GM23248 (cell line): ENCODE measurements around the gene HOXA11. TPM values are rescaled to one million over a fixed set of nuclear protein-coding genes. Genes with fewer than 3 reads are reported as not detected.

Experiments
- DNase-seq: peaks from one replicate; pipeline ENCODE4 v3.0.0-alpha.2; 2015
- H2AFZ ChIP-seq: fragments of 200-600 bp; sonication (generic); 2 replicates; pipeline ENCODE4 v1.6.1; 2016; ENCODE audit warnings: antibody characterized with exemption
- H3F3A ChIP-seq: fragments of 200-600 bp; sonication (generic); 2 replicates; pipeline ENCODE4 v1.6.1; 2016; ENCODE audit warnings: mild to moderate bottlenecking, antibody characterized with exemption, mixed run types; ENCODE audit not compliant: insufficient read depth
- H3K27ac ChIP-seq: fragments of 200-600 bp; sonication (generic); 2 replicates; pipeline ENCODE4 v1.5.1; 2016; ENCODE audit warnings: mild to moderate bottlenecking
- H3K27me3 ChIP-seq: fragments of 200-600 bp; sonication (generic); replicated peaks from 2 replicates; pipeline ENCODE4 v1.6.1; 2016; ENCODE audit warnings: mild to moderate bottlenecking; ENCODE audit not compliant: insufficient read depth
- H3K36me3 ChIP-seq: fragments of 200-600 bp; sonication (generic); 2 replicates; pipeline ENCODE4 v1.6.1; 2016; ENCODE audit warnings: low read depth, mild to moderate bottlenecking
- H3K4me1 ChIP-seq: fragments of 200-600 bp; sonication (generic); 2 replicates; pipeline ENCODE4 v1.6.1; 2016; ENCODE audit warnings: mild to moderate bottlenecking; ENCODE audit not compliant: insufficient read depth
- H3K4me2 ChIP-seq: fragments of 200-600 bp; sonication (generic); one replicate; pipeline ENCODE4 v1.6.1; 2016; ENCODE audit warnings: mild to moderate bottlenecking; ENCODE audit not compliant: unreplicated experiment
- H3K4me3 ChIP-seq: fragments of 200-600 bp; sonication (generic); 2 replicates; pipeline ENCODE4 v1.5.1; 2016; ENCODE audit warnings: mild to moderate bottlenecking
- H3K79me2 ChIP-seq: fragments of 200-600 bp; sonication (generic); 2 replicates; pipeline ENCODE4 v1.6.1; 2016; ENCODE audit warnings: mild to moderate bottlenecking; ENCODE audit not compliant: insufficient read depth
- H3K9ac ChIP-seq: fragments of 200-600 bp; sonication (generic); 2 replicates; pipeline ENCODE4 v1.6.1; 2016; ENCODE audit warnings: mild to moderate bottlenecking
- H3K9me2 ChIP-seq: fragments of 200-600 bp; sonication (generic); 2 replicates; pipeline ENCODE4 v1.6.1; 2016; ENCODE audit warnings: mixed run types, mild to moderate bottlenecking, moderate library complexity; ENCODE audit not compliant: insufficient read depth
- H3K9me3 ChIP-seq: fragments of 200-600 bp; sonication (generic); one replicate; pipeline ENCODE4 v1.6.1; 2017; ENCODE audit warnings: low read depth
- H4K20me1 ChIP-seq: fragments of 200-600 bp; sonication (generic); 2 replicates; pipeline ENCODE4 v1.6.0; 2016; ENCODE audit not compliant: insufficient read depth
- EZH2 ChIP-seq: fragments of 200-600 bp; sonication (generic); IDR thresholded peaks from 2 replicates; pipeline ENCODE4 v1.6.1; 2018; ENCODE audit warnings: antibody characterized with exemption, mild to moderate bottlenecking; ENCODE audit not compliant: insufficient read depth, poor library complexity, severe bottlenecking
- EZH2phosphoT487 ChIP-seq: fragments of 200-600 bp; sonication (generic); IDR thresholded peaks from 2 replicates; pipeline ENCODE4 v1.6.1; 2018; ENCODE audit warnings: antibody characterized with exemption, moderate library complexity, mild to moderate bottlenecking, low read depth; ENCODE audit not compliant: insufficient read depth
- WGBS, 2 experiments: methylation state at CpG; one replicate each; pipeline ENCODE4 v1.1.6; 2015 to 2017; ENCODE audit warnings: low lambda C conversion rate in 2 of 2, low coverage in 1 of 2; ENCODE audit errors: missing lambda C conversion rate in 2 of 2; 5-methylcytosine and 5-hydroxymethylcytosine counted together
- in situ Hi-C: fragments of 300-500 bp; cut with MboI; formaldehyde crosslinking; loops from 2 replicates; pipeline ENCODE4 v1.15.0; 2020
- polyA plus RNA-seq: library from polyadenylated mRNA; unstranded; fragments of >200 nt; fragmentation: Nextera tagmentation; extraction: Ambion mirVana; gene quantifications from 2 replicates; pipeline ENCODE4 v1.2.1, GENCODE V29; 2016
- total RNA-seq: library from RNA; depleted of rRNA; stranded (reverse); fragments of >200 nt; shearing (Covaris generic); gene quantifications from 2 replicates; pipeline ENCODE4 v1.2.3, GENCODE V29; 2014

Gene HOXA11
- total and polyA plus RNA-seq, 2 experiments from 2014 or later, result 8.0 to 8.3 TPM

- H3K4me3 ChIP-seq, result no peak overlapping the region
- H3K36me3 ChIP-seq, result no peaks in the 10 kb centered on the region
- 88 to 93% methylated on average over 3 of the region's 3 CpGs for WGBS, 2 experiments
- H3K79me2 ChIP-seq, result no peaks in the 10 kb centered on the region
- DNase-seq, result no peak
- TF ChIP-seq EZH2 (no peak), EZH2phosphoT487 (no peak)
- no peaks in the 10 kb centered on the region for H4K20me1 ChIP-seq
- no peak overlapping the region for H3K4me2 ChIP-seq
- H3K27me3 ChIP-seq, result peaks cover 14% of the 10 kb centered on the region
- H3K9ac ChIP-seq, result no peak overlapping the region
- H3K4me1 ChIP-seq, result no peaks in the 10 kb centered on the region
- H3F3A ChIP-seq, result no peaks in the 10 kb centered on the region
- H2AFZ ChIP-seq, result no peak overlapping the region
- H3K9me2 ChIP-seq, result no peaks in the 10 kb centered on the region
- H3K9me3 ChIP-seq, result no peaks in the 10 kb centered on the region
- no peak overlapping the region for H3K27ac ChIP-seq
- in situ Hi-C loops, result no loop called here
Measured at GRCh38 chr7:27211764-27212204, 26.8 kb upstream of the HOXA11 start.

GRCh38 chr7:27211084-27211446 lies 26.0 kb upstream of the HOXA11 start:
- no peaks in the 10 kb centered on the region for H3F3A ChIP-seq
- WGBS, 2 experiments, result 96% methylated on average over 1 of the region's 1 CpG
- H3K9me2 ChIP-seq, result no peaks in the 10 kb centered on the region
- no peaks in the 10 kb centered on the region for H3K36me3 ChIP-seq
- H2AFZ ChIP-seq, result no peak overlapping the region
- in situ Hi-C loops, result no loop called here
- no peak overlapping the region for H3K9ac ChIP-seq
- H3K27me3 ChIP-seq, result peaks cover 12% of the 10 kb centered on the region
- H3K27ac ChIP-seq, result no peak overlapping the region
- H3K79me2 ChIP-seq, result no peaks in the 10 kb centered on the region
- no peaks in the 10 kb centered on the region for H3K4me1 ChIP-seq
- H4K20me1 ChIP-seq, result no peaks in the 10 kb centered on the region
- no peak overlapping the region for H3K4me3 ChIP-seq
- TF ChIP-seq EZH2 (no peak), EZH2phosphoT487 (no peak)
- no peak overlapping the region for H3K4me2 ChIP-seq
- no peak for DNase-seq
- no peaks in the 10 kb centered on the region for H3K9me3 ChIP-seq

- no peak overlapping the region for H3K4me2 ChIP-seq
- H3K9me3 ChIP-seq, result no peaks in the 10 kb centered on the region
- 0 out of 2 replicates have a peak overlapping the region, but pooled peaks have one; percentile 38 for H3K4me3 ChIP-seq
- DNase-seq, result peak; percentile 65
- 47 to 51% methylated on average over 32 of the region's 32 CpGs for WGBS, 2 experiments
- TF ChIP-seq EZH2phosphoT487 (no peak), EZH2 (no peak)
- no peak overlapping the region for H3K9ac ChIP-seq
- no peaks in the 10 kb centered on the region for H4K20me1 ChIP-seq
- H3K9me2 ChIP-seq, result no peaks in the 10 kb centered on the region
- in situ Hi-C loops, result no loop called here
- H3K27me3 ChIP-seq, result peaks cover 12% of the 10 kb centered on the region
- no peaks in the 10 kb centered on the region for H3K79me2 ChIP-seq
- peak overlapping the region; percentile 64 for H2AFZ ChIP-seq
- no peaks in the 10 kb centered on the region for H3K4me1 ChIP-seq
- no peaks in the 10 kb centered on the region for H3K36me3 ChIP-seq
- no peaks in the 10 kb centered on the region for H3F3A ChIP-seq
- no peak overlapping the region for H3K27ac ChIP-seq
Measured at GRCh38 chr7:27210441-27211083, 25.5 kb upstream of the HOXA11 start.

DNA sequence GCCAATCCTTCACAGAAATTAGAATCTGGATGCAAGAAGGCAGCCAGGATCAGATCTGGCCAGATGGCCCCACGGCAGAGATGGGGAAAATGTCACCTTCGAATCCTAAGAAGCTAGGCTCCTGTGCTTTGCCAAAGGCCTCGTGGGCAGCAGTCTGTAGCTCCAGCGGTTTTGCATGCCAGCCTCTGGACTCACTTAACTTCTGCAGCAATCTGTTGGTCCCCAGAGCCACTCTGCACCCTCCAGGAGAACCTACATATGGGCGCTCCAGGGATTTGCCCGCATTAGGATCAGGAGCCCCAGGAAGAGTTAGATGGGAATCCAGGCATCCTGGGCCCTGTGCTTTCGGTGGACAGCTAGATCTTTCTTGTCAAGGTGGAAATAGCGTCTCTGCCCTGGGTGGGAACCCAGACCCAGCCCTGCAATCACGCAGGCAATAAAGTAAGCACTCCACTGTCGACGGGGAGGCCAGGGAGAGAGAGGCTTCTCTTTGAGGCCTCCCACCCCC lies 25.0 kb upstream of the HOXA11 start:
- Histone ChIP-seq H3K4me2 (no peak overlapping the region), H3K79me2 (no peaks in the 10 kb centered on the region), H3F3A (no peaks in the 10 kb centered on the region), H4K20me1 (no peaks in the 10 kb centered on the region), H3K9ac (no peak overlapping the region), H3K36me3 (no peaks in the 10 kb centered on the region), H3K9me2 (no peaks in the 10 kb centered on the region), H2AFZ (no peak overlapping the region), H3K27ac (no peak overlapping the region), H3K27me3 (peaks cover 12% of the 10 kb centered on the region), H3K4me1 (no peaks in the 10 kb centered on the region), H3K4me3 (no peak overlapping the region), H3K9me3 (no peaks in the 10 kb centered on the region)
- whole genome bisulfite sequencing, 2 experiments, result 70 to 75% methylated on average over 11 of the region's 11 CpGs
- in situ Hi-C loops, result loop anchor here (10.0 kb wide), 3 partner anchors 375 to 715 kb away; no protein-coding TSS in a partner anchor
- DNase-seq, result no peak
- TF ChIP-seq EZH2, result no peak
- TF ChIP-seq EZH2phosphoT487, result no peak
